Glutamatergic neuron (in vitro differentiated cells): ENCODE results near the gene RHOT2. TPM values are rescaled to one million over a fixed set of nuclear protein-coding genes. Genes with fewer than 3 reads are reported as not detected.
A peak's percentile ranks its signal among the peaks of the same experiment; 100 is the strongest.
"Not testable (repeated sequence)": the region's sequence is repeated elsewhere in the genome, so short reads cannot be mapped to it uniquely, and the experiment has no call there.

ENCODE experiments used
- DNase-seq: peaks from one replicate; pipeline ENCODE4 v3.0.0; 2022
- H3K27ac Mint-ChIP-seq: one replicate; pipeline ENCODE4 v1.8.0; 2020; ENCODE audit warnings: mild to moderate bottlenecking, mixed read lengths, inconsistent platforms; ENCODE audit not compliant: unreplicated experiment
- H3K27me3 Mint-ChIP-seq: one replicate; pipeline ENCODE4 v1.8.0; 2020; ENCODE audit warnings: mild to moderate bottlenecking, moderate library complexity, mixed read lengths, inconsistent platforms; ENCODE audit not compliant: unreplicated experiment
- H3K36me3 Mint-ChIP-seq: one replicate; pipeline ENCODE4 v1.8.0; 2020; ENCODE audit warnings: mild to moderate bottlenecking, mixed read lengths, inconsistent platforms; ENCODE audit not compliant: unreplicated experiment
- H3K4me1 Mint-ChIP-seq: one replicate; pipeline ENCODE4 v1.8.0; 2020; ENCODE audit warnings: mild to moderate bottlenecking, low read depth, mixed read lengths, inconsistent platforms; ENCODE audit not compliant: unreplicated experiment
- H3K4me3 Mint-ChIP-seq: one replicate; pipeline ENCODE4 v1.8.0; 2020; ENCODE audit warnings: mild to moderate bottlenecking, mixed read lengths, inconsistent platforms; ENCODE audit not compliant: unreplicated experiment
- H3K9me3 Mint-ChIP-seq: one replicate; pipeline ENCODE4 v1.8.0; 2020; ENCODE audit warnings: mild to moderate bottlenecking, moderate library complexity, mixed read lengths, inconsistent platforms; ENCODE audit not compliant: unreplicated experiment
- total RNA-seq: library from RNA; stranded (reverse); fragmentation: NEBNext Ultra II Directional; extraction: Animal tissue kit (Norgen Biotek cat#: 25700); gene quantifications from one replicate; pipeline ENCODE4 v1.2.1, GENCODE V29; 2021; ENCODE audit not compliant: unreplicated experiment
- TF ChIP-seq, protein P1 (sequence below): fragments of 200-600 bp; sonication (generic); IDR thresholded peaks from one replicate; pipeline ENCODE4 v1.5.0; 2021; ENCODE audit not compliant: partially characterized antibody, unreplicated experiment

Gene RHOT2
- total RNA-seq, 1 donor from 2014 or later = 208 TPM

DNA sequence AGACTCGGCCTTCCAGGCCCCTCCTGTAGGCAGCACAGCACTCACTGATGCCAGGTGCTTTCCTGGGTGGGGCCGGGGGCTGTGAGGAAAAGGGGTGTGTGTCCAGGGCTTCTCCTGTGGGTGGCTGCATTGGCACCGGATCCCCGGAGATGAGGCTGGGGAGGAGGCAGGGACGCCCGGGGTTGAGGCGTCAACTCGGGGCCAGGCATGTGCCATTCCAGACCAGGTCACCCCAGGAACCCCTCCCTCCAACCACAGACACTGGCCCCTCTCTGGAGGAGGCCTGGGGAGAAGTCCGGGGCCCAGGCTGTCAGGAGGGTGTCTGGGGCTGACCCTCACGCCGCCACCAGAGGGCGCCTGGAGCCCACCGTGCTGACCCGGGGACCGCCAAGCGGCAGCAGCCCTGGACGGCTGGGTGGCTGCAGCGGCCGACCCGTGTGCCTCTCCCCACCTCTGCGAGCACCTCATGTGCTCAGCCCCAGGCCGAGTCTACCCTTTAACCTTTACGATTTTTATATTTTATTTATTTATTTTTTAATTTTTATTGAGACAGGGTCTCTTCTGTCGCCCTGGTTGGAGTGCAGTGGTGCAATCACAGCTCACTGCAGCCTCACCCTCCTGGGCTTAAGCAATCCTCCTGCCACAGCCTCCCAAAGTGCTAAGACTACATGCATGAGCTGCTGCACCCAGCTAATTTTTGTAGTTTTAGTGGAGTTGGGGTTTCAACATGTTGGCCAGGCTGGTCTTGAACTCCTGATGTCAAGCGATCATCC lies 43.8 kb downstream of the RHOT2 start:
- TF ChIP-seq, protein P1, sequence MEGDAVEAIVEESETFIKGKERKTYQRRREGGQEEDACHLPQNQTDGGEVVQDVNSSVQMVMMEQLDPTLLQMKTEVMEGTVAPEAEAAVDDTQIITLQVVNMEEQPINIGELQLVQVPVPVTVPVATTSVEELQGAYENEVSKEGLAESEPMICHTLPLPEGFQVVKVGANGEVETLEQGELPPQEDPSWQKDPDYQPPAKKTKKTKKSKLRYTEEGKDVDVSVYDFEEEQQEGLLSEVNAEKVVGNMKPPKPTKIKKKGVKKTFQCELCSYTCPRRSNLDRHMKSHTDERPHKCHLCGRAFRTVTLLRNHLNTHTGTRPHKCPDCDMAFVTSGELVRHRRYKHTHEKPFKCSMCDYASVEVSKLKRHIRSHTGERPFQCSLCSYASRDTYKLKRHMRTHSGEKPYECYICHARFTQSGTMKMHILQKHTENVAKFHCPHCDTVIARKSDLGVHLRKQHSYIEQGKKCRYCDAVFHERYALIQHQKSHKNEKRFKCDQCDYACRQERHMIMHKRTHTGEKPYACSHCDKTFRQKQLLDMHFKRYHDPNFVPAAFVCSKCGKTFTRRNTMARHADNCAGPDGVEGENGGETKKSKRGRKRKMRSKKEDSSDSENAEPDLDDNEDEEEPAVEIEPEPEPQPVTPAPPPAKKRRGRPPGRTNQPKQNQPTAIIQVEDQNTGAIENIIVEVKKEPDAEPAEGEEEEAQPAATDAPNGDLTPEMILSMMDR = peak; percentile 95
- Mint-ChIP-seq H3K9me3 (peaks cover 21% of the 10 kb centered on the region), H3K27ac (no peak overlapping the region), H3K36me3 (no peaks in the 10 kb centered on the region), H3K4me3 (no peak overlapping the region), H3K4me1 (peaks cover 20% of the 10 kb centered on the region), H3K27me3 (peaks cover 26% of the 10 kb centered on the region)
- DNase-seq = peak; percentile 93

- TF ChIP-seq, protein P1 = peak; percentile 71
- peaks cover 15% of the 10 kb centered on the region for H3K9me3 Mint-ChIP-seq
- H3K36me3 Mint-ChIP-seq, DNase-seq: not testable (repeated sequence)
- peaks cover 20% of the 10 kb centered on the region for H3K4me1 Mint-ChIP-seq
- peaks cover 24% of the 10 kb centered on the region for H3K27me3 Mint-ChIP-seq
- peak overlapping the region; percentile 48 for H3K27ac Mint-ChIP-seq
- peak overlapping the region; percentile 58 for H3K4me3 Mint-ChIP-seq
Measured at GRCh38 chr16:712740-713250, 44.9 kb downstream of the RHOT2 start.

GRCh38 chr16:714079-714478 lies 46.1 kb downstream of the RHOT2 start:
- TF ChIP-seq, protein P1 = no peak
- Mint-ChIP-seq H3K4me3 (peak overlapping the region; percentile 59), H3K36me3 (no peaks in the 10 kb centered on the region), H3K27me3 (peaks cover 18% of the 10 kb centered on the region), H3K9me3 (peaks cover 13% of the 10 kb centered on the region), H3K4me1 (peaks cover 19% of the 10 kb centered on the region), H3K27ac (peak overlapping the region; percentile 76)
- DNase-seq = no peak

DNA sequence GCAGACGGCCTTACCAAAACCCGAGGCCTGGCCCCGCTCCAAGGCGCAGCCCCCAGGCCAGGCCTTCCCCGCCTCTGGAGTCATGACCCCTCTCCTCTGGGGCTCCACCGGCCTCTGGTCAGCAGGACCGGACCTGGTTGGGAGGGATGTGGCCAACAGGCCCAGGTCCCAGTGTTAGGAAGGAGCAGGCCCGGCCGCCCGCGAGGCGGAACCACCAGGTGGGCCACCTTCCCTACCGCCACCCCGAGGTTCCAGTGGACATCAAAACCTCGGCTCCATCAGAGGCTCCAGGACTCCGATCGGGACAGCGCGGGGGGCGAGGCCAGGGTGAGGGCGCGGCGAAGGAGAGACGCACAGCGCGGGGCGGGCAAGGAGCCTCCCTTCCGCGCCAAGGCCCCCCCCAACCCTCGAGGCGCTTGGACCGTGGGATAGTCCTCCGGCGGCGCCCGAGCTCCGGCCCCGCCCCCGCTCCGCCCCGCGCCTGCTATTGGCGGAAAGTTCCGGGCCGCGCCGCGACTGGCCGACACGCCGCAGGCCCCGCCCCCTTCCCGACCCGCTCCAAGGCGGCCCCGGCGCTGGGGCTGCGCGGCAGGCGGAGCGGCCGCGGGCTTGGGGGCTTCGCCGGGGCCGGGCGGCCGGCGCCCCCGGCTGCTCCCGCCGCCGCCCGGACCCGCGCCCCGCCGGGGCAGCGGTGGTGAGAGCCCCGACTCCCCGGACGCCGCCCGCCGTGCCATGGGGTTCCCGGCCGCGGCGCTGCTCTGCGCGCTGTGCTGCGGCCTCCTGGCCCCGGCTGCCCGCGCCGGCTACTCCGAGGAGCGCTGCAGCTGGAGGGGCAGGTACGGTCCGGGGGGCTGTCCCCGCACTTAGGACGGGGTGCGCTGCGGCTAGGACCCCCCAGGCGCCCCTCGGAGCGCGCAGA lies 46.9 kb downstream of the RHOT2 start, which contains the start of gene METRN:
TSS of gene METRN (plus strand) at position 561 of the 919 bp plus-strand sequence. CDS start at position 733, 172 bp downstream.
- Mint-ChIP-seq H3K27me3 (peaks cover 19% of the 10 kb centered on the region), H3K4me1 (peaks cover 19% of the 10 kb centered on the region), H3K4me3 (peak within 1 kb of the TSS; percentile 85), H3K9me3 (peaks cover 17% of the 10 kb centered on the region), H3K27ac (peak within 1 kb of the TSS; percentile 85), H3K36me3 (no peaks in the 10 kb centered on the region)
- TF ChIP-seq, protein P1 = no peak
- DNase-seq = peak; percentile 98
